ENCODE data around the gene MED12L.

Gene MED12L

GRCh38 chr3:151281671-151282324 is 196.3 kb downstream of the MED12L start:
- Histone ChIP-seq H3K79me2 (no peaks in the 10 kb centered on the region), H3K27me3 (ENCODE audit: control insufficient read depth, insufficient read depth, low read length) (no peaks in the 10 kb centered on the region), H2AFZ (no peak overlapping the region), H3K36me3 (ENCODE audit: control insufficient read depth, insufficient read depth, low read length) (no peaks in the 10 kb centered on the region), H3K4me2 (ENCODE audit: low read length) (no peak overlapping the region), H3K9ac (no peak overlapping the region), H3K4me3 (ENCODE audit: low read depth, low read length) (no peak overlapping the region), H3K27ac (no peak overlapping the region), H3K4me1 (no peaks in the 10 kb centered on the region), H3K9me3 (ENCODE audit: control insufficient read depth, low read length) (no peaks in the 10 kb centered on the region)
- TF ChIP-seq CTCF (IDR thresholded peaks at IDR 0.05) = no peak

DNA sequence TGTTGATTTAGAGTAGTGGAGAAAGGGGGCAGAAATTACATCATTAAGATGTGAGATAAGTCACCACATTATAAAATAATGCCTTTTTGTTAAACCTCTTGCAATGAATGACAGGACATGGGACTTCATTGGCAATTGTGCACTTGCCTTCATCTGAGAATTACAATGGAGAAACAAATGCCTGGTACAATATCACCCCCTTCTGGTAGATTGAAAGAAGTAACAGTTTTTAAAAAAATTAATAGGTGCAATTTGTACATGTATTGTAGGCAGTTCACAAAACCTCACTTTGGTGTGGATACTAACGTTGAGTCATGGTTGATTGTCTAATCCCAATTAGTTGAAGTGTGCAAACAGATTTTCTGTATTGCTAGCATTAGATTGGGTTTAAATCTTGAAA is 197.5 kb downstream of the MED12L start:
- no peak overlapping the region for H3K4me3 ChIP-seq (ENCODE audit: low read depth, low read length)
- peak; percentile 66 for TF ChIP-seq CTCF (IDR thresholded peaks at IDR 0.05)
- no peak overlapping the region for H3K9ac ChIP-seq
- no peak overlapping the region for H3K27ac ChIP-seq
- H2AFZ ChIP-seq = no peak overlapping the region
- H3K9me3 ChIP-seq (ENCODE audit: control insufficient read depth, low read length) = no peaks in the 10 kb centered on the region
- no peaks in the 10 kb centered on the region for H3K4me1 ChIP-seq
- no peaks in the 10 kb centered on the region for H3K36me3 ChIP-seq (ENCODE audit: control insufficient read depth, insufficient read depth, low read length)
- no peak overlapping the region for H3K4me2 ChIP-seq (ENCODE audit: low read length)
- no peaks in the 10 kb centered on the region for H3K27me3 ChIP-seq (ENCODE audit: control insufficient read depth, insufficient read depth, low read length)
- H3K79me2 ChIP-seq = no peaks in the 10 kb centered on the region

GRCh38 chr3:151283387-151283786 is 197.9 kb downstream of the MED12L start:
- H3K27ac ChIP-seq = no peak overlapping the region
- no peaks in the 10 kb centered on the region for H3K9me3 ChIP-seq (ENCODE audit: control insufficient read depth, low read length)
- no peak overlapping the region for H3K9ac ChIP-seq
- no peak overlapping the region for H3K4me3 ChIP-seq (ENCODE audit: low read depth, low read length)
- H3K27me3 ChIP-seq (ENCODE audit: control insufficient read depth, insufficient read depth, low read length) = no peaks in the 10 kb centered on the region
- H3K4me2 ChIP-seq (ENCODE audit: low read length) = no peak overlapping the region
- no peak for TF ChIP-seq CTCF (IDR thresholded peaks at IDR 0.05)
- no peaks in the 10 kb centered on the region for H3K79me2 ChIP-seq
- H2AFZ ChIP-seq = no peak overlapping the region
- no peaks in the 10 kb centered on the region for H3K4me1 ChIP-seq
- no peaks in the 10 kb centered on the region for H3K36me3 ChIP-seq (ENCODE audit: control insufficient read depth, insufficient read depth, low read length)

GRCh38 chr3:151283907-151284461 is 198.5 kb downstream of the MED12L start:
- H3K4me2 ChIP-seq (ENCODE audit: low read length) = no peak overlapping the region
- H2AFZ ChIP-seq = no peak overlapping the region
- H3K9ac ChIP-seq = no peak overlapping the region
- H3K27ac ChIP-seq = no peak overlapping the region
- H3K79me2 ChIP-seq = no peaks in the 10 kb centered on the region
- H3K4me3 ChIP-seq (ENCODE audit: low read depth, low read length) = no peak overlapping the region
- H3K27me3 ChIP-seq (ENCODE audit: control insufficient read depth, insufficient read depth, low read length) = no peaks in the 10 kb centered on the region
- no peaks in the 10 kb centered on the region for H3K9me3 ChIP-seq (ENCODE audit: control insufficient read depth, low read length)
- H3K36me3 ChIP-seq (ENCODE audit: control insufficient read depth, insufficient read depth, low read length) = no peaks in the 10 kb centered on the region
- no peaks in the 10 kb centered on the region for H3K4me1 ChIP-seq
- TF ChIP-seq CTCF (IDR thresholded peaks at IDR 0.05) = no peak

- no peak for TF ChIP-seq CTCF (IDR thresholded peaks at IDR 0.05)
- H3K79me2 ChIP-seq = no peaks in the 10 kb centered on the region
- no peak overlapping the region for H3K4me2 ChIP-seq (ENCODE audit: low read length)
Observed at GRCh38 chr3:151285940-151286339, 200.5 kb downstream of the MED12L start.

More at GRCh38 chr3:151285940-151286339, 200.5 kb downstream of the MED12L start:
- Histone ChIP-seq H2AFZ (no peak overlapping the region), H3K36me3 (ENCODE audit: control insufficient read depth, insufficient read depth, low read length) (no peaks in the 10 kb centered on the region), H3K4me1 (no peaks in the 10 kb centered on the region), H3K4me3 (ENCODE audit: low read depth, low read length) (no peak overlapping the region), H3K9ac (no peak overlapping the region), H3K27ac (no peak overlapping the region), H3K9me3 (ENCODE audit: control insufficient read depth, low read length) (no peaks in the 10 kb centered on the region), H3K27me3 (ENCODE audit: control insufficient read depth, insufficient read depth, low read length) (no peaks in the 10 kb centered on the region)
